Stomach smooth muscle (tissue), 2 donors: ENCODE data around the gene NOD1.

Experiments
- H3K27ac ChIP-seq: one replicate; pipeline ENCODE4 v1.7.0; 2013; ENCODE audit warnings: mild to moderate bottlenecking, low read length, inconsistent platforms
- H3K27me3 ChIP-seq, 2 donors: one replicate each; pipeline ENCODE4 v1.7.0; 2013; ENCODE audit warnings: low read length in 2 of 2; ENCODE audit not compliant: insufficient read depth in 2 of 2, control insufficient read depth in 1 of 2
- H3K36me3 ChIP-seq, 2 donors: one replicate each; pipeline ENCODE4 v1.7.0; 2013; ENCODE audit warnings: low read length in 2 of 2; ENCODE audit not compliant: control insufficient read depth in 2 of 2, insufficient read depth in 2 of 2
- H3K4me1 ChIP-seq: one replicate; pipeline ENCODE4 v1.7.0; 2013; ENCODE audit warnings: low read length; ENCODE audit not compliant: control insufficient read depth, insufficient read depth
- H3K4me3 ChIP-seq, 2 donors: one replicate each; pipeline ENCODE4 v1.7.0; 2013; ENCODE audit warnings: low read length in 2 of 2
- H3K9ac ChIP-seq, 2 donors: one replicate each; pipeline ENCODE4 v1.7.0; 2013; ENCODE audit warnings: low read length in 2 of 2, mild to moderate bottlenecking in 1 of 2
- H3K9me3 ChIP-seq, 2 donors: one replicate each; pipeline ENCODE4 v1.7.0; 2013; ENCODE audit warnings: low read length in 2 of 2; ENCODE audit not compliant: control insufficient read depth in 2 of 2
- donor health status: healthy.
- donor health status: Pancreatic carcinoma.

Gene NOD1

DNA sequence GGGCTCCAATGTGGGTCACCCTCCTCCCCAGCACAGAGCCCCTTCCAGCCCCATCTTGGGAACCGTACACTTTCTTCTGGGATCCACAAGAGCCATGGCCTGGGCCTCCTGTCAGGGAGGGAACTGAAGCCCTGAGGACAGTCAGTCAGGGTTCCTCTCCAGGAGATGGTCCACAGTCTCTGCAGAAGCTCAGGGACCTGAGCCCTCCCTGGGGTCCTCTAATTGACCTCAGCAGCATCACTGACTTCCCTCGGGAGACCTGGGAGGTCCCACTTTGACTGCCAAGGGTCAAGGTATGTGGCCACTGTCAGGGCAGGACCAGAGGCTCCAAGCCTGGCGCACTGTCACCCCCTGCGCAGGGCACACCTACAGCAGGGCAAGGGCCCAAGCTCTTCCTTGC is 32.3 kb downstream of the NOD1 start:
- H3K27me3 ChIP-seq, result no peaks in the 10 kb centered on the region
- H3K27ac ChIP-seq, result no peak overlapping the region
- H3K36me3 ChIP-seq, result peaks cover 0 to 22% of the 10 kb centered on the region in 2 donors

DNA sequence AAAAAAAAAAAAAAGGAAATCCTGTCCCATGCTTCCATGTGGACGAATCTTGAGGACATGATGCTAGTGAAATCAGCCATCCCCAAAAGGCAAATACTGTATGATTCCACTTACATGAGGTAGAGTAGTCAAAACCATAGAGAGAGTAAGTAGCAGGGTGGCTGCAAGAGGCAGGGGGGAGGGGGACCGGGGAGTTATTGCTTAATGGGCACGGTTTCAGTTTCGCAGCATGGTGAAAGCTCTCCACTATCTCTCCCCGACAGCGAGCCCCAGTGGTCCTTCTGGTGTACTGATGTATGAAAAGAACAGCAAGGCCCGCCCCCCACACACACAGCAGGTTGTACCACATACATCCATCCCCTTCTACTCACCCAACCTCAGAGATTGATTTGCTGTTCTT is 32.8 kb downstream of the NOD1 start:
- Histone ChIP-seq H3K27me3 (no peaks in the 10 kb centered on the region), H3K4me3 (no peak overlapping the region), H3K9ac (no peak overlapping the region), H3K9me3 (no peaks in the 10 kb centered on the region), H3K27ac (no peak overlapping the region), H3K4me1 (peaks cover 31% of the 10 kb centered on the region), H3K36me3 (peaks cover 0 to 18% of the 10 kb centered on the region in 2 donors)

More for the DNA sequence above, 32.3 kb downstream of the NOD1 start:
- no peak overlapping the region for H3K4me3 ChIP-seq
- H3K9me3 ChIP-seq, result no peaks in the 10 kb centered on the region
- H3K4me1 ChIP-seq, result peaks cover 31% of the 10 kb centered on the region
- no peak overlapping the region for H3K9ac ChIP-seq

GRCh38 chr7:30437823-30438574 is 40.6 kb downstream of the NOD1 start:
- no peaks in the 10 kb centered on the region for H3K27me3 ChIP-seq
- peaks cover 14 to 19% of the 10 kb centered on the region in 2 donors for H3K36me3 ChIP-seq
- no peak overlapping the region for H3K27ac ChIP-seq
- no peak overlapping the region for H3K4me3 ChIP-seq
- H3K9ac ChIP-seq, result no peak overlapping the region
- H3K9me3 ChIP-seq, result no peaks in the 10 kb centered on the region
- H3K4me1 ChIP-seq, result peaks cover 20% of the 10 kb centered on the region

DNA sequence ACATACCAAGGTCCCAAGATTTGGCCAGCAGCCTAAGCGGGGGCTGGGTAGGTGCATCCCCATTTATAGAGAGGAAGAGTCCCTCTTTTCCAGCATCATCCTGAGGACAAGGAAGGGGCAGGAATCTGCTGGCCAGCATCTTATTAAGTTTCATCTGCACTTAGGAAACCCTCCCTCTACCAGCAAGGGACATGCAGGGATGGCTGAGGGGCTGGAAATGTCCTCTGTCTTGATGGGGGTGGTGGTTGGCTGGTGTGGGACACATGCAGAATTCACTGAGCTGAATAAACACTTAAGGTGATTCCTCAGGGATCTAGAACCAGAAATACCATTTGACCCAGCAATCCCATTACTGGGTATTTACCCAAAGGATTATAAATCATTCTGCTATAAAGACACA is 42.1 kb downstream of the NOD1 start:
- Histone ChIP-seq H3K4me1 (peaks cover 25% of the 10 kb centered on the region), H3K9ac (no peak overlapping the region), H3K9me3 (no peaks in the 10 kb centered on the region), H3K4me3 (no peak overlapping the region), H3K27me3 (no peaks in the 10 kb centered on the region), H3K27ac (no peak overlapping the region), H3K36me3 (peaks cover 14 to 19% of the 10 kb centered on the region in 2 donors)

GRCh38 chr7:30436046-30436445 is 42.5 kb downstream of the NOD1 start:
- peaks cover 14 to 19% of the 10 kb centered on the region in 2 donors for H3K36me3 ChIP-seq
- no peaks in the 10 kb centered on the region for H3K9me3 ChIP-seq
- no peak overlapping the region for H3K4me3 ChIP-seq
- H3K4me1 ChIP-seq, result peaks cover 29% of the 10 kb centered on the region
- no peak overlapping the region for H3K27ac ChIP-seq
- no peak overlapping the region for H3K9ac ChIP-seq
- no peaks in the 10 kb centered on the region for H3K27me3 ChIP-seq

GRCh38 chr7:30434140-30434799 is 44.3 kb downstream of the NOD1 start:
- Histone ChIP-seq H3K36me3 (peaks cover 14 to 19% of the 10 kb centered on the region in 2 donors), H3K4me1 (peaks cover 41% of the 10 kb centered on the region)

GRCh38 chr7:30433506-30433905 is 45.1 kb downstream of the NOD1 start:
- Histone ChIP-seq H3K4me1 (peaks cover 41% of the 10 kb centered on the region), H3K27ac (peak overlapping the region; percentile 77), H3K4me3 (no peak overlapping the region), H3K36me3 (peaks cover 14 to 19% of the 10 kb centered on the region in 2 donors), H3K27me3 (no peaks in the 10 kb centered on the region), H3K9me3 (no peaks in the 10 kb centered on the region), H3K9ac (no peak overlapping the region)

More at GRCh38 chr7:30434140-30434799, 44.3 kb downstream of the NOD1 start:
- H3K9me3 ChIP-seq, result no peaks in the 10 kb centered on the region
- H3K27me3 ChIP-seq, result no peaks in the 10 kb centered on the region
- no peak overlapping the region for H3K9ac ChIP-seq
- peak overlapping the region; percentile 77 for H3K27ac ChIP-seq
- H3K4me3 ChIP-seq, result no peak overlapping the region

GRCh38 chr7:30433082-30433481 is 45.5 kb downstream of the NOD1 start:
- no peak overlapping the region for H3K4me3 ChIP-seq
- H3K9me3 ChIP-seq, result no peaks in the 10 kb centered on the region
- H3K9ac ChIP-seq, result no peak overlapping the region
- H3K27ac ChIP-seq, result peak overlapping the region; percentile 77
- H3K27me3 ChIP-seq, result no peaks in the 10 kb centered on the region
- H3K36me3 ChIP-seq, result peaks cover 10 to 17% of the 10 kb centered on the region in 2 donors
- peaks cover 41% of the 10 kb centered on the region for H3K4me1 ChIP-seq

DNA sequence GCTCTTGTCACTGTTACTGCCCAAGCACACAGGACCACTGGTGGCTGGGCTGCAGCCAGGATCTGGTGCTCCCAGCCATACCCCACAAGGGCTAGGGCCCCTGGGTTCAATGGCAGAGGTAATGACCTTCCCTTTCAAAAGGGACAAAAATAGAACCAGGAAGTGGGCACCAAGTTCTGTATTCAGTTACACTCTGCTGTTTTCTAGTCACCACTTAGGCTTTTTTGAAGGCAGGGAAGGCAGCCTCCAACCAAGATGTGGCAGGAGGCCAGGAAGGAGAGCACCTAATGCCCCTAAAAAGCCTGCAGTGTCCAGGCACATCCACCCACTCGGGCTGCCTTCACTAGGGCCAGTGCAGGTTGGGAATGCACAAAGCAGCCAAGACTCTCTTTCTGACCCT is 47.8 kb downstream of the NOD1 start:
- H3K27ac ChIP-seq, result peak overlapping the region; percentile 19

GRCh38 chr7:30430276-30430675 is 48.3 kb downstream of the NOD1 start:
- H3K9me3 ChIP-seq, result no peaks in the 10 kb centered on the region
- H3K36me3 ChIP-seq, result peaks cover 0 to 14% of the 10 kb centered on the region in 2 donors
- peaks cover 33% of the 10 kb centered on the region for H3K4me1 ChIP-seq
- H3K27me3 ChIP-seq, result no peaks in the 10 kb centered on the region
- peak overlapping the region; percentile 19 for H3K27ac ChIP-seq
- no peak overlapping the region for H3K4me3 ChIP-seq
- no peak overlapping the region for H3K9ac ChIP-seq

More for the DNA sequence above, 47.8 kb downstream of the NOD1 start:
- Histone ChIP-seq H3K4me3 (no peak overlapping the region), H3K9me3 (no peaks in the 10 kb centered on the region), H3K4me1 (peaks cover 33% of the 10 kb centered on the region), H3K9ac (no peak overlapping the region), H3K36me3 (peaks cover 0 to 14% of the 10 kb centered on the region in 2 donors), H3K27me3 (no peaks in the 10 kb centered on the region)

DNA sequence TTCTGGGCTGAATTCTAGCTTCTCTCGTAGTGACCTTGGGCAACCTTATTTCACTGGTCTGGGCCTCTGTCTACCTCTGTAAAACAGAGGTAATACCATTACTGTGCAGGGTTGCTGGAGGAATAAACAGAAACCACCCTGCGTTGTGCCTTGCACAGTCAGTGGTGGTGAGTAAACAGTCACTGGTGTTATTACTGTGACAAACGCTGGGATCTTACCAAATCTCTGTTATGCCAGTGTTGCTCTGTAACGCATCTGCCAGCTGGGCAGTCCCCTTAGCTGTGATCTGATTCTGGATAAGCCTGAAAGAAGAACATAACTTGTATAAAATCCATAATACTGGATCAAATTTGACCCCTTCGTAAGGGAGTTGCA is 49.4 kb downstream of the NOD1 start:
- Histone ChIP-seq H3K9me3 (no peaks in the 10 kb centered on the region), H3K4me3 (no peak overlapping the region), H3K27me3 (no peaks in the 10 kb centered on the region), H3K36me3 (peaks cover 0 to 16% of the 10 kb centered on the region in 2 donors), H3K27ac (no peak overlapping the region), H3K9ac (no peak overlapping the region), H3K4me1 (peaks cover 32% of the 10 kb centered on the region)
